ENCODE results near the gene PPP1R14B. TPM values are rescaled to one million over a fixed set of nuclear protein-coding genes. Genes with fewer than 3 reads are reported as not detected.

PPP1R14B gene
- polyA plus RNA-seq, 3 donors, result 11.7 to 40.7 (median 34.2) TPM

DNA sequence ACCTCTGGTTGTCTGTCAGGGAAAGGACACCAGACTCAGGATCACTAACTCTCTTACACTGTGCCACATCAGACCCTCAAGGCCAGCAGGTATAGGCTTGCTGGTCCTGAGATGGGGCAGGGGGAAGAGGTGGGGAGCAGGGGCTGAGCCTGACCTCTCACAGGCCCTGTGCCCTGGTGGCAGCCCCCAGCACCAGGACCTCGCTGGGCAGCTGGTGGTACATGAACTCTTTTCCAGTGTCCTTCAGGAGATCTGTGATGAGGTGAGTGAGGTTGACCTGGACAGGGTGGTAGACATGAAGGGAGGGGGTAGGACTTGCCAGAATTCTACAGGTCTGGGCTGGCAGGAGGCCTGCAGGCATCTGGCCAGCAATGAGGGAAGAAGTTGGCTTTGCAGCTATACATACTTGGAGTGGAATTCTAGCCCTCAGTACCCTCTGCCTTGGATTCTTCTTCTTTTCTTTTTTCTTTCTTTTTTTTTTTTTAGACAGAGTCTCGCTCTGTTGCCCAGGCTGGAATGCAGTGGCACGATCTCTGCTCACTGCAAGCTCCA lies 19.3 kb downstream of the PPP1R14B start:
- Histone ChIP-seq H3K9me3 (replicated peaks in 1 of 2; ENCODE audit: control insufficient read depth in 1 of 2, insufficient read depth in 1 of 2, low read length in 2 of 2) (no peaks in the 10 kb centered on the region), H3K79me2 (ENCODE audit: insufficient read depth, low read length) (peaks cover 38% of the 10 kb centered on the region), H3K9ac (ENCODE audit: insufficient read depth, low read length, poor library complexity, severe bottlenecking) (peak overlapping the region; percentile 84), H3K36me3 (replicated peaks in 1 of 2; ENCODE audit: control insufficient read depth in 1 of 2, insufficient read depth in 2 of 2, low read length in 2 of 2) (peaks cover 18% of the 10 kb centered on the region in 2 donors), H2AFZ (ENCODE audit: insufficient read depth, low read depth, low read length, poor library complexity, severe bottlenecking) (no peak overlapping the region), H3K4me2 (replicated peaks; ENCODE audit: extremely low read depth, low read length, poor library complexity, severe bottlenecking) (peak overlapping the region; percentile 98), H3K4me1 (ENCODE audit: control insufficient read depth in 1 of 2, insufficient read depth in 2 of 2, low read length in 2 of 2) (peaks cover 53 to 72% of the 10 kb centered on the region in 2 donors), H3K27me3 (ENCODE audit: control insufficient read depth in 2 of 2, insufficient read depth in 2 of 2, low read length in 2 of 2) (no peaks in the 10 kb centered on the region), H3K27ac (ENCODE audit: low read depth in 1 of 2, low read length in 2 of 2) (peak overlapping the region; percentile 78 to 92), H4K20me1 (ENCODE audit: insufficient read depth, low read length) (peaks cover 30% of the 10 kb centered on the region), H3K4me3 (replicated peaks in 1 of 3; ENCODE audit: low read depth in 2 of 3, low read length in 3 of 3) (peak overlapping the region in 2 of 3 experiments; percentile 96 to 97)
- TF ChIP-seq, protein P1, sequence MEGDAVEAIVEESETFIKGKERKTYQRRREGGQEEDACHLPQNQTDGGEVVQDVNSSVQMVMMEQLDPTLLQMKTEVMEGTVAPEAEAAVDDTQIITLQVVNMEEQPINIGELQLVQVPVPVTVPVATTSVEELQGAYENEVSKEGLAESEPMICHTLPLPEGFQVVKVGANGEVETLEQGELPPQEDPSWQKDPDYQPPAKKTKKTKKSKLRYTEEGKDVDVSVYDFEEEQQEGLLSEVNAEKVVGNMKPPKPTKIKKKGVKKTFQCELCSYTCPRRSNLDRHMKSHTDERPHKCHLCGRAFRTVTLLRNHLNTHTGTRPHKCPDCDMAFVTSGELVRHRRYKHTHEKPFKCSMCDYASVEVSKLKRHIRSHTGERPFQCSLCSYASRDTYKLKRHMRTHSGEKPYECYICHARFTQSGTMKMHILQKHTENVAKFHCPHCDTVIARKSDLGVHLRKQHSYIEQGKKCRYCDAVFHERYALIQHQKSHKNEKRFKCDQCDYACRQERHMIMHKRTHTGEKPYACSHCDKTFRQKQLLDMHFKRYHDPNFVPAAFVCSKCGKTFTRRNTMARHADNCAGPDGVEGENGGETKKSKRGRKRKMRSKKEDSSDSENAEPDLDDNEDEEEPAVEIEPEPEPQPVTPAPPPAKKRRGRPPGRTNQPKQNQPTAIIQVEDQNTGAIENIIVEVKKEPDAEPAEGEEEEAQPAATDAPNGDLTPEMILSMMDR (IDR thresholded peaks at IDR 0.05), result no peak
- Mint-ChIP-seq H3K9me3 (peaks cover 0 to under 1% (median 0%) of the 10 kb centered on the region in 7 donors), H3K4me1 (peaks cover 57% of the 10 kb centered on the region), H3K27ac (peak overlapping the region; percentile 45 to 91 (median 87)), H3K36me3 (peaks cover 12 to 33% of the 10 kb centered on the region in 2 donors), H3K27me3 (ENCODE audit: low read depth in 3 of 3) (peaks cover under 1 to 1% (median 1%) of the 10 kb centered on the region in 3 donors), H3K4me3 (peak overlapping the region; percentile 81 to 89)
- 100% methylated on average over 1 of the region's 3 CpGs for WGBS (ENCODE audit: insufficient coverage)
- no peak for DNase-seq
- intact Hi-C loops (cut with micrococcal nuclease), result loop anchor here in 1 of 2 donors (2.0 kb wide), 1 partner anchor 13 kb away; the partner anchor contains the start of gene FKBP2

DNA sequence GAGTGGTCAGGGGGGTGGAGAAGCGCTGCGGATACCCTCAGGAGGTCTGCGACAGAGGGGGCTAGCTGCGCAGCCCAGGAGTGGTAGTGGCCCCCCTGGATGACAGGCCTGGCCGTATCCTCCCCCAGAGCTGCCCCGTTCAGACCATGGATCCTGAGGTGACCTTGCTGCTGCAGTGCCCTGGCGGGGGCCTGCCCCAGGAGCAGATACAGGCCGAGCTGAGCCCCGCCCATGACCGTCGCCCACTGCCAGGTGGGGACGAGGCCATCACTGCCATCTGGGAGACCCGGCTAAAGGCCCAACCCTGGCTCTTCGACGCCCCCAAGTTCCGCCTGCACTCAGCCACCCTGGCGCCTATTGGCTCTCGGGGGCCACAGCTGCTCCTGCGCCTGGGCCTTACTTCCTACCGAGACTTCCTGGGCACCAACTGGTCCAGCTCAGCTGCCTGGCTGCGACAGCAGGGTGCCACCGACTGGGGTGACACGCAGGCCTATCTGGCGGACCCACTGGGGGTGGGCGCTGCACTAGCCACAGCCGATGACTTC lies 20.2 kb downstream of the PPP1R14B start:
- TF ChIP-seq, protein P1 (IDR thresholded peaks at IDR 0.05), result no peak
- Histone ChIP-seq H3K4me2 (replicated peaks; ENCODE audit: extremely low read depth, low read length, poor library complexity, severe bottlenecking) (peak overlapping the region; percentile 98), H3K79me2 (ENCODE audit: insufficient read depth, low read length) (peaks cover 38% of the 10 kb centered on the region), H3K27ac (ENCODE audit: low read depth in 1 of 2, low read length in 2 of 2) (peak overlapping the region; percentile 78 to 92), H2AFZ (ENCODE audit: insufficient read depth, low read depth, low read length, poor library complexity, severe bottlenecking) (peak overlapping the region; percentile 83), H3K9me3 (replicated peaks in 1 of 2; ENCODE audit: control insufficient read depth in 1 of 2, insufficient read depth in 1 of 2, low read length in 2 of 2) (no peaks in the 10 kb centered on the region), H3K9ac (ENCODE audit: insufficient read depth, low read length, poor library complexity, severe bottlenecking) (peak overlapping the region; percentile 84), H3K4me1 (ENCODE audit: control insufficient read depth in 1 of 2, insufficient read depth in 2 of 2, low read length in 2 of 2) (peaks cover 47 to 65% of the 10 kb centered on the region in 2 donors), H3K4me3 (replicated peaks in 1 of 3; ENCODE audit: low read depth in 2 of 3, low read length in 3 of 3) (peak overlapping the region; percentile 65 to 97 (median 96)), H4K20me1 (ENCODE audit: insufficient read depth, low read length) (peaks cover 33% of the 10 kb centered on the region), H3K27me3 (ENCODE audit: control insufficient read depth in 2 of 2, insufficient read depth in 2 of 2, low read length in 2 of 2) (no peaks in the 10 kb centered on the region), H3K36me3 (replicated peaks in 1 of 2; ENCODE audit: control insufficient read depth in 1 of 2, insufficient read depth in 2 of 2, low read length in 2 of 2) (peaks cover 23 to 24% of the 10 kb centered on the region in 2 donors)
- peaks cover 0 to 1% (median 0%) of the 10 kb centered on the region in 3 donors for H3K27me3 Mint-ChIP-seq (ENCODE audit: low read depth in 3 of 3)
- under 1% methylated on average over 26 of the region's 26 CpGs for WGBS (ENCODE audit: insufficient coverage)
- H3K27ac Mint-ChIP-seq, result peak overlapping the region; percentile 77 to 91 (median 88)
- no peaks in the 10 kb centered on the region for H3K9me3 Mint-ChIP-seq
- H3K4me3 Mint-ChIP-seq, result peak overlapping the region; percentile 81 to 89
- DNase-seq, result peak; percentile 64 to 71 (median 68)
- peaks cover 49% of the 10 kb centered on the region for H3K4me1 Mint-ChIP-seq
- peaks cover 15 to 36% of the 10 kb centered on the region in 2 donors for H3K36me3 Mint-ChIP-seq
- intact Hi-C loops (cut with micrococcal nuclease), result loop anchor here in 1 of 2 donors (1.0 to 2.0 kb wide), 2 partner anchors 14 to 19 kb away; partner anchors contain the start of gene FKBP2
